HG03196 (cell line): ENCODE data around the gene CCDC150.
"Not testable (repeated sequence)": the region's sequence is repeated elsewhere in the genome, so short reads cannot be mapped to it uniquely, and the experiment has no call there.

ENCODE experiments used
- ATAC-seq: cut with Tn5 transposase; IDR thresholded peaks from one replicate; pipeline ENCODE4 v1.9.1; 2021; ENCODE audit not compliant: unreplicated experiment

The CCDC150 gene

DNA sequence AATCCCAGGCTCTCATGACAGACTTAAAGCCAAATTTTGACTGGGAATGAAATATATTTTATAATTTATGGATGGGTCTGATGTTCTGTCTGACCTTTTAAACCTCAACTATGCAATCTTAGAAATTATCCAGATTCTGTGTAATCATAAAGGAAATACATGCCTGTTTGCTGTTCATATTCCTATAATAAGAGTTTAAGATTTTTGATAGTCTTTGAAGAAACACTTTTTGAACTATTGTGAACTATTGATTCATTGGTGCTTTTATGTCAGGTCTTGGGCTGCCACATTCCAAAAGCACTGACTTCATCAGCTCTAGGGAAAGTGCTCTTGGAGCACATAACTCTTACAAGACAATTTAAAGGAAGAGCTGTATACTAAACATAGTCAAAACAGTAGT lies 64.2 kb downstream of the CCDC150 start:
- ATAC-seq, result no peak

DNA sequence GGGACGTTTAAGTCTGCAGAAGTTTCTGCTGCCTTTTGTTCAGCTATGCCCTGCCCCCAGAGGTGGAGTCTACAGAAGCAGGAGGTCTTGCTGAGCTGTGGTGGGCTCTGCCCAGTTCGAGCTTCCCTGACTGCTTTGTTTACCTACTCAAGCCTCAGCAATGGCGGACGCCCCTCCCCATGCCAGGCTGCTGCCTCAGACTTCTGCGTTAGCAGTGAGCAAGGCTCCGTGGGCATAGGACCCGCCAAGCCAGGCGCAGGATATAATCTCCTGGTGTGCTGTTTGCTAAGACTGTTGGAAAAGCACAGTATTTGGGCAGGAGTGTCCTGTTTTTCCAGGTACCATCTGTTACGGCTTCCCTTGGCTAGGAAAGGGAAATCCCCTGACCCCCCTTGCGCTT lies 70.5 kb downstream of the CCDC150 start:
- ATAC-seq, result not testable (repeated sequence)

DNA sequence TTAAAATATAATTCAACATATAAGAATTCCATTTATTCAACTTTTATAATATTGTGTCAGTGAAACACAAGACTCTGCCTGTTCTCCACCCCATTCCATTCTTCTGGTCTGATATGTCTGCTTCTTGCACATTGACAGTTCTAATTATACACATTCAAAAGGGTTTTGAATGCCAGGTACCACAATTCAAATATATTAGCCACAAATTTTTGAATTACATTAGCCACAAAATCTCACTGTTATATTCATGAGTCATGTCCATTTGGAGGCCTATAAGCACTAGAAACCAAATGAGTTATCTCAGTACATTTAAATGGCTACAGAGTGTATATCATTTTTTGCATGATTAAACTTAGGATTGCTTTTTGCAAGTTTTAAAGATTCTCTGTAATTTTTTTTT lies 72.1 kb downstream of the CCDC150 start:
- ATAC-seq, result no peak

DNA sequence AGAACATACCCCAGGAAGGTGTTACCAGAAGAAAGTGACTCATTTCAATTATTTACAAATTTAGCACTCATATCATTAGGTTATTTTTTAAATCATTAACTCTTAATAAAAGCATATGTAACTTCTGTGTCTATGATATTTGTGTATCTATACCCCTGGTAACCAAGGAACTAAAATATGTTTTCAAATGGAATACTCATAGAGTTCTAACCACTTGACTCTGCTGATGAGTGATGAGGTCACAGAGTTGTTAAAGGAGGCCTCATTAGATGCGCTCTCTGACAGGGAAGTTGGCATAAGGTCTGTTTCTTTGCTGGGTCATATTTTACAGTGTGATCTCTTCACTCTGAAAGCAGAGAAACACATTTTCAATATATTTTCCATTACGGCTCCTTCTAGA lies 73.4 kb downstream of the CCDC150 start:
- no peak for ATAC-seq

DNA sequence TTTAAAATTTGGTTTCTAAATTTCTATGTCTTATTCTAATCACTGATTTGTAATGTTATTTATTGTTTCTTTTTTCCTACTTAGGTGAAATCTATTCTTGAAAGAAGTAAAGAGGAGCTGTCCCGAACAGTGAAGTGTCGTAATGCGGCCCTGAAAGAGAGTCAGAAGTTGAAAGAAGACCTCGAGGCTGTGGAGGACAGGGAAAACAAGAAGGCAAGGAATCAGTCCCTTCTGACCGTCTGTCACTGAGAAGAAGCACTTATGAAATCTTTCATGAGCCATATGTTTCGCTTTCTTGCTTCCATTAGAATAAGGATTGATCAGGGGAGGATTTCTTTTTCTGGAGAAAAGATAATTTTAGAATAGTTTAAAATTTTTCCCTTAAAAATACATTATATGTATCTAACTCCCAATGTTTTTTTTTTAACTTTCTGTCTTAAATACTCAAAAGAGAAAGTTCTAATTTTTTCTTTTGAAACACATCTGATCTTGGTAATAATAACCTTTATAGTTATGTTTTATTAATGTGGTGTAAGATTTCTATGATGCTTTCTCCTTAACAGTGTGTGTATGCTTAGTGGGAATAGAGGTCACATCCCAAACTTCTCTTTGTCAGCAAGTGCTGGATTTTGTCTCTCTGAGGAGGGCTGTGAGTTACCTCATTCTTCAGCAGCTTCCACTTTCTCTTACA lies 79.0 kb downstream of the CCDC150 start:
- ATAC-seq, result no peak

DNA sequence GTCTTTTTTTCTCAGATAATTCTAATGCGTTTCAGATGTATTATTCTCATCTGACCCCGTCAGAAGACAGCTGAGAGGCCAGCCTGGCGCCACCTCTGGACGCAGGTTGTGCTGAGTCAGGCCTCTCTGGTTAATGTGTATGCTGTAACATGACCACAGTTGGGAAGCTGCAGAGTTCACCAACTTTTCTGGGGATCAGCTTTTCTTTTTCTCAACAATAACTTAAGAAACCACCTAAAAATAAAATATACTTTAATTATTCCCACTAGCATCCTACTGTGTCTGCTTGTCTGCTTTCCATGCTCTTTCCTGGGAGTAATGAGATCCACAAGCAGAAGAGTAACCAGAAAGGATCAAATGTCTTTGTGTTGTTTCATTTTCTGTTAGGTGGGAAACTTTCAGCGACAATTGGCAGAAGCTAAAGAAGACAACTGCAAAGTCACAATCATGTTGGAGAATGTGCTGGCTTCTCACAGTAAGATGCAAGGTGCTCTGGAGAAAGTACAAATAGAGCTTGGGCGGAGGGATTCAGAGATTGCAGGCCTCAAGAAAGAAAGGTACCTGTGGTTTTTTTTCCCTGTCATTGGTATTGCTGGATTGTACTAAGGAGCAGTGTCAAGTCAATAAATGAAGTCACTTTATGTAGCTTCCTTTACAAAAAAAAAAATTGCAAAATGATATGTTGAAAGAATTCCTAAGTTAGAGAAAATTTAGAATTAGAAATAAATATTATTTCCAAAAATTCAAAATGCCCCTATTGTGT lies 79.8 kb downstream of the CCDC150 start:
- ATAC-seq, result peak; percentile 69

DNA sequence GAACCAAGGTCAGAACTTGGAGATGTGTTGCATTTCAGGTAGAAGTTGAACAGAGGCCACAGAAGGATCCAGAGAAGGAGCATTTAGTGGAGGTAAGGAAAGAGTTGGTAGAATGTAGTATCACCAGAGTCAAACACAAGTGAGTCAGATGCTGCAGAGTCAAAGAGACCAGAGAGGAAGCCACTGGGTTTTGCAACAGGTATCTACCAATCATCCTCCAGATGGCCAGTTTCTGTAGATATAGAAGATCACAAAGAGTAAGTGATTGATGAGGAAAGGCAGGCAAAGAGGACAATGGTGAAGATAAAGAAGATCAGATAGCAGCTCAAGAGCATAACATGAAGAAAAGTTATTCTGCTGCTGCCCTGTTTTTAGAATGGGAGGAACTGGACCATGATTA lies 84.1 kb downstream of the CCDC150 start:
- no peak for ATAC-seq

DNA sequence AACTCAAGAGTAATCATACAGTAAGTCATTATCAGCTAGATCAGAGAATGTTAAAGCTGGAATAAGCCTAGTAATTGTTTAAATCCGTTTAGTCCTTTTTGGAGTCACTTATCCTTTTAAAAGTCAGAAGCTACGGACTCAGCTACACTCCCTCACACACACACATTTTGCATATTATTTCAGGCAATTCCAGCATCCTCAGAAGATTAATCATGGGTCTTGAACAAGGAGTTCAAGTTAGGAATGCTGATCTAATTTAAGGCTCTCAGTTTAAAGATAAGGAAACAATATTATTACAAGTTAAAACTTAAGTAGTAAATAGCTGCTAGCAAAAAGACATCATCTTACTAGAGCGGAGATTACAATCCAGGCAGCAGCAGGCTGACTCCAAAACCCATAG lies 85.7 kb downstream of the CCDC150 start:
- ATAC-seq, result no peak

DNA sequence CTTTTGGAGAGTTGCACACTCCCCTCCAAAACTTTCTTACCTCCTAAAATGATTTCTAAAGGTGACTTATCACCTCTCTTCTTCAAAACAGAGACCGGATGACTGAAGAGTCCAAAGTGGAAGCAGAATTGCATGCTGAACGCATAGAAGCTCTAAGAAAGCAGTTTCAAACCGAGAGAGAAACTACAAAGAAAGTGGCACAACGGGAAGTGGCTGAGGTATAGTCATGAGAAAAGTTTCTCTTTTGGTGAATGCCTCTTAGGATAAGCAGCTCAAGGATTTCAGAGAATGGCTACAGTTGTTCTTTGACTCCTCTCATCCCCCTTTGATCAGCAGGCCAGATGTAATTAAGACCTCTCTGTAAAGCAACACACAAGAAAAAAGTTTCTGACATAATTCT lies 86.4 kb downstream of the CCDC150 start:
- no peak for ATAC-seq

DNA sequence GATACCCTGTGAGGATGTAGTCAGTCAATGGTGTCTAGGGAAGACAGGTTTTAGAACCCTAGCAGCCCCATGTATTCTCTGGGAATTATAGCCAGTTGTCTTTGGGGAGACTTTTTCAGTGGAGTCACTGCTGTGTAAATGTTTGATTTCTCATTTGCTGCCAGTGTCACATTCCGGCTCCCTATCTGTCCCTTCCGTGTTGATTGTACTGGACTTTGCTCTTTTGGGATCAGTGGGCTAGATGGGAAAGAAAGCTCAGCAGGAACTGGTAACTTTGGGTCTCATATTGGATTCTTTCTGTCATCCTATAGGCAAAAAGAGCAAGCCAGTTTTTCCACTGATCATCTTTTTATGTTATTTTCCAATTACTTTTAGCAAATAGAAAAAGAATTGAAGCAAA lies 89.9 kb downstream of the CCDC150 start:
- ATAC-seq, result no peak

DNA sequence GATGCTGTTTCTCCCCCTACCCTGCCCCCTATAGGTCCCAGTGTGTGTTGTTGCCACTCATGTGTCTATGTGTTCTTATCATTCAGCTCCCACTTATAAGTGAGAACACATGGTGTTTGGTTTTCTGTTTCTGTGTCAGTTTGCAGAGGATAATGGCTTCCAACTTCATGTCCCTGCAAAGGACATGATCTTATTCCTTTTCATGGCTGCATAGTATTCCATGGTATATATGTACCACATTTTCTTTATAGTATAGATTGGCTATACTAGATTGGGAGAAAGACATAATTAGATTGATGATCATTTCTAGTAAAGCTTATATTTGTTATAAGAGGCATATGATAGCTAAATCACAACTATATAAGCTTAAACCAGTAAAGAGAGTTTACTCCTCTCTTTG lies 97.1 kb downstream of the CCDC150 start:
- ATAC-seq, result not testable (repeated sequence)

DNA sequence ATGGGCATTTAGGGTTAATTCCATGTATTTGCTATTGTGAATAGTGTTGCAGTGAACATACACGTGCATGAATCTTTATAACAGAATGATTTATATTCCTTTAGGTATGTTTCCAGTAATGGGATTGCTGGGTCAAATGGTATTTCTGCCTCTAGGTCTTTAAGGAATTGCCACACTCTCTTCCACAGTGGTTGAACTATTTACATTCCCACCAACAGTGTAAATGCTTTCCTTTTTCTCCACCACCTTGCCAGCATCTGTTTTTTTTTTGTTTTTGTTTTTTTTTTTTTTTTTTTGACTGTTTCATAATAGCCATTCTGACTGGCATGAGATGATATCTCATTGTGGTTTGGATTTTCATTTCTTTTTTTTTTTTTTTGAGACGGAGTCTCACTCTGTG lies 97.5 kb downstream of the CCDC150 start:
- no peak for ATAC-seq

DNA sequence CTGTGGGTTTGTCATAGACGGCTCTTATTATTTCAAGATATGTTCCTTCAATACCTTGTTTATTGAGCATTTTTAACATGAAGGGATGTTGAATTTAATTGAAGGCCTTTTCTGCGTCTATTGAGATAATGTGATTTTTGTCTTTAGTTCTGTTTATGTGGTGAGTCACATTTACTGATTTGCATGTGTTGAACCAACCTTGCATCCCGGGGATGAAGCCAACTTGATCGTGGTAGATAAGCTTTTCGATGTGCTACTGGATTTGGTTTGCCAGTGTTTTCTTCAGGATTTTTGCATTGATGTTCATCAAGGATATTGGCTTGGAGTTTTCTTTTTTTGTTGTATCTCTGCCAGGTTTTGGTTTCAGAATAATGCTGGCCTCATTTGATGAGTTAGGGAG lies 99.5 kb downstream of the CCDC150 start:
- ATAC-seq, result no peak

DNA sequence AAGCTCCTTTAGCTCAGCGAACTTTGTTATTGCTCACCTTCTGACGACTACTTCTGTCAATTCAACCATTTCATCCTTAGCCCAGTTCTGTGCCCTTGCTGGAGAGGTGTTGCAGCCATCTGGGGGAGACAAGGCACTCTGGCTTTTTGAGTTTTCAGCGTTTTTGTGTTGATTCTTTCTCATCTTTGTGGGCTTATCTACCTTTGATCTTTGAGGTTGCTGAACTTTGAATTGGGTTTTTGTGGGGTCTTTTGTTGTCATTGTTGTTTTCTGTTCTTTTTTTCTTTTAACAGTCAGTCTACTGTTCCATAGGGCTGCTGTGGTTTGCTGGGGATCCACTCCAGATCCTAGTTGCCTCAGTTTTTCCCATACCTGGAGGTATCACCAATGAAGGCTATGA lies 102.7 kb downstream of the CCDC150 start:
- no peak for ATAC-seq

DNA sequence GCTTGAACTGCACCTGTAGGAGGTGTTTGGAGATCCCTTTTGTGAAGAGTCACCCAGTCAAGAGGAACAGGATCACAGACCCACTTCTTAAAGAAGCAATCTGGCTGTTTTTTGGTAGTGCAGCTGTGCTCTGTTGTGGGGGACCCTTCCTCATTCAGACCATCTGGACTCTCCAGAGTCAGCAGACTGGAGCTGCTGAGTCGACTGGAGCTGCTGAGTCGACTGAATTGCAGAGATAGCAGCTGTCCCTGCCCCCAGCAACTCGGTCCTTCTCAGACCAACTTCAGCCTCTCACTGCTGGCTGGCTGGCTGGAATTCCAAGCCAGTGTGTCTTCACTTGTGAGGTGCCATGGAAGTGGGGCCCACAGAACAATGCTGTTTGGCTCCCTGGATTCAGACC lies 103.2 kb downstream of the CCDC150 start:
- no peak for ATAC-seq

DNA sequence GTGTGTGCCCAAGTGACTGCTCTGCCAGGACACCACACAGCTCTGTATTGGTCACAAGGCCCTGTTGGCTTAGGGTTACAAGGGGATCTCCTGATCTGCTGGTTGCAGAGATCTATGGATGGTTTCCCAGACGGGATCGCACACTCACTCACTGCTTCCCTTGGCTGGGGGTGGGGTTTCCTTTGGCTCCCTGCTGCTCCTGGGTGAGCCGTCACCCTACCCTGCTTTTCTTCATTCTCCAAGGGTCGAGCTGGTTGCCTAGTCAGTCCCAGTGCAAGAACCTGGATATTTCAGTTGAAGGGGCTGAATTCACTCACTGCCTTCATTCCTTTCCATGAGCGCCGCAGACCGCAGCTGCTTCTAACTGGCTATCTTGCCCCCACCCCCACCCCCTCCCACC lies 103.7 kb downstream of the CCDC150 start:
- no peak for ATAC-seq

DNA sequence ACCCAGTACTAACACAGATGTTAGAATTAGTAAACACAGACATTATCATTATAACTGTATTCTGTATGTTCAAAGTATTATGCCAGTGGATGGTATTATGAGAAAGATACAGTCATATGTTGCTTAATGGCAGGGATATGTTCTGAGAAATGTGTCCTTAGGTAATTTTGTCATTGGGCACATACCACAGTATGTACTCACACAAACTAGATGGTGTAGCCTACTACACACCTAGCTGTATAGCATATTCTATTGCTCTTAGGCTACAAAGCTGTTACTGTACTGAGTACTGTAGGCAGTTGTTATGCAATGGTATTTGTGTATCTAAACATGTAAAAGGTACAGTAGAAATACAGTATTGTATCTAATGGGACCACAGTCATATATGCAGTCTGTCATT lies 106.2 kb downstream of the CCDC150 start:
- no peak for ATAC-seq

DNA sequence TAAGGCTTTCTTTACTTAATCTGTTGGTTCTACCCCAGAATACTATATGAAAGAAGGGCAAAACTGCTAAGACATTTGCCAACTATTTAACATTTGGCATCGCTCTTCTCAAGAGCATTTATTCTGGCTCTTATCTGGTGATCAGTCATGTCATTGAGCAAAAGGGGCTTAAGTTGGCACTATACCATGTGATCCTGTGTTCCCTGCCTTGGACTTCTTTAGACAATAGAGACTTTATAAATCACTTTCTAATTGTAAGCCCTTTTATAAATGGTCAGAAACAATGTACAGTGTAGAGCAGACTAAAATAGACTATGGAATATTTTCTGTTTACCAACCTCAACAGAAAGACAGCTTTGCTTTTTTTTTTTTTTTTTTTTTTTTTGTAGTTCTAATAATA lies 107.9 kb downstream of the CCDC150 start:
- ATAC-seq, result no peak

DNA sequence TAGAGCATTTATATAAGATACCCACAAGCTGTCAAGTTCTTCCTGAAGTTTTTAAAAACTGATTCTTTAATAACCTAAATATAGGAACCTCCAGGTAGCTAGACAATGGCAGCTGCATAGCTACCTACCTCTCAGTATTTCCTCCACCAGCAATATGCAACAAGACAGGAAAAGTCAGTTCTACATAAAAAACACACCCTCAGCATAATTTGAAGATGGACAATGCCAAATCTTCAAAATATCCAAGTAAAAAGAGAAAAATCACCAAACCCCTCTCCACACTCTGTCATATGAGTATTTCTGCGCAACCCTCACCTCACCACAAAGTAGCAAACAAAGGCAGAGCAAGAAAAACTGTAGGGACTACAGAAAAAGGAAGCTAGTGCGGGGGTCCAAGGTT lies 108.6 kb downstream of the CCDC150 start:
- ATAC-seq, result no peak

DNA sequence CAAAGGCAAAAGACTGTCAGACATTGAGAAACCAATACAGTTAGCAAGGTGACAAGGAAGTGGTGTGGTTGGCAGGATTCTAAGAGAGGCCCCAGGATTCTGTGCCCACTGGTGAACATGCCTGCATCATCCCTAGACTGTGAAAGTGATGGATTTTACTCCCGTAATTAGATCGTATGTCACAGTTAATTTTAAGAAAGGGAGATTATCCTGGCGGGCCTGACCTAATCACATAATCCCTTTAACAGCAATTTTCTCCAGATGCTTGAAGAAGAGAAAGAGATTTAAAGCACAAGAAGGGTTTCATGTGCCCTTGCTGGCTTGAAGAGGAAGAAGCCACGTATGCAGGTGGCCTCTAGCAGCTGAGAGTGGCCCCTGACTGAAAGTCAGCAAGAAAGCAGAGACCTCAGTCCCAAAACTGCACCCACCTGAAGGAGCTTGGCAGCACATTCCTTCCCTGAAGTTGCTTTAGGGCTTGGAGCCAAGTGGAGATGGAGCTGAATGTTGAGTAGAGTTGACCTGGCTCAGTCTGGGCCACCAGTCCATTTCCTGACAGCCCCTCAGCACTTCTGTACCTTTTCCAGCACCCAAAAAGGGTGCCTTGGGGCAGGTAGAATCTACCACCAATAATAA lies 110.9 kb downstream of the CCDC150 start:
- peak; percentile 17 for ATAC-seq

DNA sequence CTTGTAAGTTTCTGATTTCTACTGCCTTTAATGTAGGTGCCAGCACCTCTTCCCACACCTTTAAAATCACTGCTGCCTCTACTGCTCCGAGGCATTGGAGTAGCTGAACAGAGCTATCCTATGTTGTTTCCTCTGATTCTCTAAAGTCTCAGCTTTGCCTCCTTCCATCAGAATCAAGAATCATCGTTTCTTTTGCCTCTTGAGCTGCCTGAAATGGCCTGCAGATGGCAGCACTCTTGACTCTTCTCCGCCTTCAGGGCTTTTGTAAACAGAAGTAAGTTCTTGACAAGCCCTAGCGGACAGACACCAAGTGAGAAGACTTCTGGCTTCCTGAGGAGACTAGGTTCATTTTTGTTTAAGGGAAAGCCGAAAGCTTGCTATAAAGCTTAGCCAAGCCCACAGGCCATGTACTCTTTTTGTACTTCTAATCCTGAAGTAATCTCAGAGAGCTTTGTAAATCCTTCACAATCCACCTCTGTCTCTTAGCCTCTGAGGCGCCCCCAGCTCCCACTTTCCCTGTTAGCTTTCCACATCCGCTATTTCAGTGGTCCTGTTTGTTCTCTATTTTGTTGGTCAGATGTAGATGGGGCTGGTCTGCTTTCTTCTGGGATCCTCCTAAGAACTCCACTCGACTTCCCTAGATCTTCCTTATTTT lies 111.6 kb downstream of the CCDC150 start:
- peak; percentile 94 for ATAC-seq
